GM18951 (cell line): Measurements from ENCODE around the gene PDE4D.
"Not testable (repeated sequence)": the region's sequence is repeated elsewhere in the genome, so short reads cannot be mapped to it uniquely, and the experiment has no call there.

Experiments
- POLR2A ChIP-seq: IDR thresholded peaks from 4 replicates; pipeline ENCODE4 v1.6.1; 2011; ENCODE audit warnings: mild to moderate bottlenecking; ENCODE audit not compliant: insufficient read length, insufficient read depth; ENCODE audit errors: extremely low read depth
- in situ Hi-C: fragments of 300-500 bp; cut with MboI; formaldehyde crosslinking; loops from one replicate; pipeline ENCODE4 v1.12.0; 2022; ENCODE audit warnings: low sequenced_read_pairs, mixed read lengths, inconsistent platforms; ENCODE audit not compliant: unreplicated experiment

The PDE4D gene

GRCh38 chr5:58963361-58963760 is 930.2 kb downstream of the PDE4D start:
- TF ChIP-seq POLR2A, result no peak
- in situ Hi-C loops, result no loop called here

DNA sequence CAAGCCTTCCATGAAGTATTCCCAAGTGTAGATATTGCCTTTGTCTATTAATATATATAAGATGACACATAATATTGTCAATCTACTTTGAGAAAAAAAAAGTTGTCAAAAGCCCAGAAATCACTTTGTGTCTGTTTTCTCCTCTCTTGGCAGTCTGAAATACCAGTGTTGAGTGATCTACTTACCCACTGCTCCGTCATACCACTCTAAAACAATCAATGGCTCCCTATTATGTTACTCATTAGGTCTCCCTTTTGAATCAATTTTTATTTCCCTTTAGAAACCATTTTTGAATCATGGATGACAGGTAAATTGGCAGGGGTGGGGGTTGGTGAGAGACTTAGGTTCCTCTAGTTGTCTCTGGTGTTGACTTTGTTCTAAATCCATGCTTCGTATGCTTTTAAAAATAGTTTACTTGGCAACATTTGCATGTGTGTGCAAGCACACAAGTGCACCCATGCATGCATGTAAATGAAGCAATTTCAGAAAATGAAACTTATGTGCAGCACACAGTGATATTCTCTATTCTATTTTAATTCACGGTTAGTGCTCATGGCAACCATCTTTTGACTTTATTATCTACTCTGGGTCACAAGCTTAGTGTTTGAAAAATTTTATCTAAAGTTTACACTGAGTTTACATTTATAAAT is 931.8 kb downstream of the PDE4D start:
- no peak for TF ChIP-seq POLR2A
- in situ Hi-C loops, result no loop called here

DNA sequence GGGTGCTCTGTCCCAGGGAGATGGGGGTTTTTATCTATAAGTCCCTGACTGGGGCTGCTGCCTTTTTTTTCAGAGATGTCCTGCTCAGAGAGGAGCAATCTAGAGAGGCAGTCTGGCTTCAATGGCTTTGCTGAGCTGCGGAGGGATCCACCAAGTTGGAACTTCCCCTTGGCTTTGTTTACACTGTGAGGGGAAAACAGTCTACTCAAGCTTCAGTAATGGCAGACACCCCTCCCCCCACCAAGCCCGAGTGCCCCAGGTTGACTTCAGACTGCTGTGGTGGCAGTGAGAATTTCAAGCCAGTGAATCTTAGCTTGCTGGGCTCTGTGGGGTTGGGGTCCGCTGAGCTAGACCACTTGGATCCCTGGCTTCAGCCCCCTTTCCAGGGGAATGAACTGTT is 934.8 kb downstream of the PDE4D start:
- TF ChIP-seq POLR2A, result no peak
- in situ Hi-C loops, result no loop called here

DNA sequence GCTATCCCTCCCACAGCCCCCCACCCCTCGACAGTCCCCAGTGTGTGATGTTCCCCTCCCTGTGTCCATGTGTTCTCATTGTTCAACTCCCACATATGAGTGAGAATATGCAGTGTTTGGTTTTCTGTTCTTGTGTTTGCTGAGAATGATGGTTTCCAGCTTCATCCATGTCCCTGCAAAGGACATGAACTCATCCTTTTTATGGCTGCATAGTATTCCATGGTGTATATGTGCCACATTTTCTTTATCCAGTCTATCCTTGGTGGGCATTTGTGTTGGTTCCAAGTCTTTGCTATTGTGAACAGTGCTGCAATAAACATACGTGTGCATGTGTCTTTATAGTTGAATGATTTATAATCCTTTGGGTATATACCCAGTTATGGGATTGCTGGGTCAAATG is 940.3 kb downstream of the PDE4D start:
- in situ Hi-C loops, result not testable (repeated sequence)

DNA sequence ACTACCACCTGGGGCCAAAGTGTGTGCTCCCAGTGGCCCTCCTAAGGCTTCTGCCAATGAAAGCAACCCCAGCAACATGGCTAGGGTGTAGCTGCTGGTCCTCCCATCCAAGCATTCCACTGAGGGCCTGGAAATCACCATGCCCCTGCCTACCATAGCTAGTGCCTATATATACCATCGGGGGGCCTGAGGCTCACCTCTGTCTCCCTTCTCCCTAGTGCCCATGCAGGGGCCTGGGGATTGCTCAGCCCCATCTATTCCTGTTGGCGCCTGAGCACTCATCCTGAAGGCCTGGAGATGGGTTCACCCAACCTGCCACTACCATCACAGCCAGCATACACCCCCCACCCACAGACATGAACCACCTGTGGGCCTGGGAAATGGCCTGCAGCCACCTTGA is 943.3 kb downstream of the PDE4D start:
- in situ Hi-C loops, result no loop called here
- no peak for TF ChIP-seq POLR2A

- no peak for TF ChIP-seq POLR2A
Observed at GRCh38 chr5:58946230-58946629, 947.3 kb downstream of the PDE4D start.

DNA sequence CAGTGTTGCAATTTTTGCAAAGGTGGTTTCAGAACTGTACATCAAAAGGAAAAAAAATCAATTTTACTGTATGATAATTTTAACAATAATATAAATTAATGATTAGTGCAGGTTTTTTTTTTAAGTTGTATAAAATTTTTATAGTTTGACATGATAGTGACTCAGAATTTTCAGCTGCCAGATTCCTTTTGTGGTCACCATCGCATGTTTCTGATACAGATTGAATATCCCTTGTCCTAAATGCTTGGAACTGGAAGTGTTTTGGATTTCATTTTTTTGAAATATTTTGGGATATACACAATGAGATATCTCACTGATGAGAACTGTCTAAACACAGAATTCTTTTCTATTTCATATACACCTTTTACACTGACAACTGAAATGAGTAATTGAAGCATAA is 949.3 kb downstream of the PDE4D start:
- in situ Hi-C loops, result no loop called here
- no peak for TF ChIP-seq POLR2A

More at GRCh38 chr5:58946230-58946629, 947.3 kb downstream of the PDE4D start:
- in situ Hi-C loops, result no loop called here

DNA sequence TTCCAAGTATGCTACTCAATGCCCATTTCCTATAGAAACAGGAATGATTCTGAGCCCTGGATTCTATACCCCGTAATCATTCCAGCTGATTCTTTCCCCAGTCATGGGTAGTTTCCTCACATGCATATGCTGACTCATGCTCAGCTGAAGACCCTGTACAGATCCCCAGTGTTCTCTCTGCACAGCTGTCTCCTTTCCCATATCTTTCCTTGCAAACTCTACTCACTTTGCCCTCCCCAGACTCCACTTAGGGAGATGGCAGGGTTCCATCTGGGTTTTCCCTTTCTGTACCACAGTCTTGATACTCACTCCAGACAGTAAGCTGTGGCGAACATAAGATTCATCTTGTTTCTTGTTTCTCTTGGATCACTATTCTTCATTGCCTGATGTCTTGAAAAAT is 953.1 kb downstream of the PDE4D start:
- in situ Hi-C loops, result no loop called here
- TF ChIP-seq POLR2A, result no peak

GRCh38 chr5:58939664-58940063 is 953.9 kb downstream of the PDE4D start:
- TF ChIP-seq POLR2A, result no peak
- in situ Hi-C loops, result no loop called here

DNA sequence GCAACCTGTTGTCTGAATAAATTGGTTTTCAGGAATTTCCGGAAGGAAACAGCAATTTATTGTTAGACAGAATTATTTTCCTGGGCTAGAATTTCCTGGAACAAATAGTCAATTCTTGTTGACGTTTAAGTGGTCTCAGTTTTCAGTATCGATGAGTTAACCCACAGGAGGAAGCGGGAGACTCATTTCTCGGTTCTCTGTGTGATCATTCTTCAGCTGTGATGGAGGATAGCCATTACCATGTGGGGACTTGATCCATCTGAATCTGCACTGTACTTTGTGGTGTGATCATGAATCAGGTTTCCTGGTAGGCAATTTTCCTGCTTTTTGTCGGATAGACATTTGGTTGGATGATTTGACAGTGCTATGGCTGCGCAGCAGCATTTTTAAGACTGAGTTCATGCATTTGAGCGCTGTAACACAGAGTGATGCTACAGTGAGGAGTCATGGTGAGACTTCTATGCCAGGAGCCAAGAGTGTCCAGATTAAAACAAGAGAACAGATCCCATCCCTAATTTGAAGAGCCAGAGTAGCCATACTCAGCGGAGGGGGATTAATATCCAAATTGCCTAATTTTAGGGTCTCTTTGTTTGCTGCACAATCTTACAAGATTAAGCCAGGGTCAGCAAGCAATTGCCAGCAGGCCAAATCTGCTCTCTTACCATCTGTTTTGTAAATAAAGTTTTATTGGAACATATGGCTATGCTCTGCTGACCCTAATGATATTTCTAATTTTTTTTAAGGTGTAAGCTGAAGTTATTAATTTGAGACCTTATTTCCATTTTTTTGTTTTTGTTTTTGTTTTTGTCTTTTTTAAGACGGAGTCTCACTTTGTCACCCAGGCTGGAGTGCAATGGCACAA is 954.7 kb downstream of the PDE4D start:
- TF ChIP-seq POLR2A, result no peak
- in situ Hi-C loops, result no loop called here

DNA sequence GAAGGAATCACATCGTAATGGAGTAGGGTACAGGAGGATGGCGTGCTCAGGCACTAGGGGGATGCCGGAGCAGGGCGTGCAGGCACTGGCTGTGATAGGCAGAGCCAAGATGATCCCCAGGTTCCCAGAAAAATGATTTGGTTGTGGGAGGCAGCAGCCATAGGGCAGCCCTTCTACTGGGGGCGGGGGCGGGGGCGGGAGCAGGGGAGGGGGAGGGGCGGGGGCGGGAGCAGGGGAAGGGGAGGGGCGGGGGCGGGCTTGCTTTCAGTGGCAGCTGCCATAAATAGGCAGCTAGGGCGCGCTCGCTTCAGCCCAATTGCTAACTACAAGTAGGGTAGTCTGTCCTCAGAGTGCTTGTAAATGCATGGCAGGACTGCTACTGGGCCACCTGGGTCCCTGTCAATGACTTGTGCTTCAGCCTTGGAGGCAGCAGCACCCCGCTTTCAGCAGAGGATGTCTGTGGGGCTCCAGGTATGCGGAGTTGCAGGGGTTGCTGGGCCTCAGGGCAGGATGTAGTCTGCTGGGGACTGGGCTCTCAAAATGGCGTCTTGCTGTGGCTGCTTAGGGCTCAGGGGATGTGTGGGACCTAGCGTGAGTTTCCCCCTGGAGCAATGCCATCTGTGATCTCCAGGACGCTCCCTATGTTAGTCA is 956.4 kb downstream of the PDE4D start:
- TF ChIP-seq POLR2A, result no peak
- in situ Hi-C loops, result no loop called here

GRCh38 chr5:58934629-58935097 is 958.9 kb downstream of the PDE4D start:
- in situ Hi-C loops, result no loop called here

GRCh38 chr5:58933891-58934628 is 959.5 kb downstream of the PDE4D start:
- no peak for TF ChIP-seq POLR2A

More at GRCh38 chr5:58934629-58935097, 958.9 kb downstream of the PDE4D start:
- TF ChIP-seq POLR2A, result no peak

More at GRCh38 chr5:58933891-58934628, 959.5 kb downstream of the PDE4D start:
- in situ Hi-C loops, result no loop called here
